ENCODE results near the gene RAB3A. TPM values are rescaled to one million over a fixed set of nuclear protein-coding genes. Genes with fewer than 3 reads are reported as not detected.

The RAB3A gene, protein sequence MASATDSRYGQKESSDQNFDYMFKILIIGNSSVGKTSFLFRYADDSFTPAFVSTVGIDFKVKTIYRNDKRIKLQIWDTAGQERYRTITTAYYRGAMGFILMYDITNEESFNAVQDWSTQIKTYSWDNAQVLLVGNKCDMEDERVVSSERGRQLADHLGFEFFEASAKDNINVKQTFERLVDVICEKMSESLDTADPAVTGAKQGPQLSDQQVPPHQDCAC
- polyA plus RNA-seq (2013, experiment 1 of 2) = 1.9 TPM
- 1.9 TPM for polyA plus RNA-seq (2013, experiment 2 of 2)

DNA sequence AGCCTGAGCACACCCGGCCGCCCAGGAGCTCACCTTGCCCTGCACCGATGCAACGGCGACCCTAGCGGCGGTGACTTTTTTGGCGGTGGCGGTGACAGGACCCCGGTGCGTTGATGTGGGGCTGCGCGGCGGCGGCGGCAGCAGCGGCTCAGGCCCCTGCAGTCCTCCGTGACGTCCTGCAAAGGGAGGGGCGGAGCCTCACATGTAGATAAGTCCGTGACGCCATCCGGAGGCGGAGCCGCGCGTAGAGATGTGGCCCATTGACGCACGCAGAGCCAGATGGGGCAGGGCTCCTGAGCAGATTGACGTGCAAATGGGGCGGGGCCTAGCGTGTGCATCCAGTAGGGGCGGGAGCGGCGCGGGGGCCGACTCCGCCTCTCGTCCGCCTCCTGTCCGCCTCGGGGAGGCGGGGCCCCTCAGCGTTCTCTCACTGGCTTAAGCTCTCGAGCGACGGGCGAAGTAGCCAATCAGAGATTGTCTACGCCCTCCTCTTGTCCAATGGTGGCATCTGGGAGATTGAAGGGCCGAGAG is at the start of gene RAB3A:
TSS of gene RAB3A (minus strand) at position 180 of the 531 bp plus-strand sequence. CDS start 1,302 bp downstream, outside the sequence.
- peaks cover 3% of the 10 kb centered on the region for H3K4me1 ChIP-seq (ENCODE audit: control insufficient read depth, low read depth, low read length)
- H3K27me3 ChIP-seq (ENCODE audit: insufficient read depth, low read length, poor library complexity) = no peaks in the 10 kb centered on the region
- H3K56ac ChIP-seq (ENCODE audit: low read length) = peak within 1 kb of the TSS; percentile 90
- H2BK5ac ChIP-seq (ENCODE audit: low read length) = peak within 1 kb of the TSS; percentile 25
- H3K23ac ChIP-seq (ENCODE audit: low read length) = no peak within 1 kb of the TSS
- H2BK120ac ChIP-seq (ENCODE audit: low read depth, low read length) = no peak within 1 kb of the TSS
- peak within 1 kb of the TSS; percentile 89 for H3K9ac ChIP-seq (ENCODE audit: low read length)
- H3K4me2 ChIP-seq (ENCODE audit: low read length) = peak within 1 kb of the TSS; percentile 81
- no peaks in the 10 kb centered on the region for H3K79me1 ChIP-seq (ENCODE audit: low read length)
- peak within 1 kb of the TSS; percentile 98 for H3K18ac ChIP-seq (ENCODE audit: low read length)
- H4K8ac ChIP-seq (ENCODE audit: low read depth, low read length) = peak within 1 kb of the TSS; percentile 97
- peak within 1 kb of the TSS; percentile 93 for H3K4ac ChIP-seq (ENCODE audit: low read depth, low read length)
- no peak within 1 kb of the TSS for H2AK5ac ChIP-seq (ENCODE audit: low read length)
- peak within 1 kb of the TSS; percentile 97 for H3K27ac ChIP-seq (ENCODE audit: low read depth, low read length)
- H4K5ac ChIP-seq (ENCODE audit: low read length) = no peak within 1 kb of the TSS
- H3K4me3 ChIP-seq (ENCODE audit: low read length) = peak within 1 kb of the TSS; percentile 47
- H2BK15ac ChIP-seq (replicated peaks; ENCODE audit: low read depth) = no peak within 1 kb of the TSS
- peak; percentile 100 for DNase-seq
- no peaks in the 10 kb centered on the region for H3K36me3 ChIP-seq (ENCODE audit: control insufficient read depth, insufficient read depth, low read length)
- no peaks in the 10 kb centered on the region for H3K79me2 ChIP-seq (ENCODE audit: control insufficient read depth, insufficient read depth, low read length)
- no CpG with 5 or more reads among the region's 50 CpGs for WGBS (ENCODE audit: extremely low coverage, insufficient coverage, low lambda C conversion rate)

DNA sequence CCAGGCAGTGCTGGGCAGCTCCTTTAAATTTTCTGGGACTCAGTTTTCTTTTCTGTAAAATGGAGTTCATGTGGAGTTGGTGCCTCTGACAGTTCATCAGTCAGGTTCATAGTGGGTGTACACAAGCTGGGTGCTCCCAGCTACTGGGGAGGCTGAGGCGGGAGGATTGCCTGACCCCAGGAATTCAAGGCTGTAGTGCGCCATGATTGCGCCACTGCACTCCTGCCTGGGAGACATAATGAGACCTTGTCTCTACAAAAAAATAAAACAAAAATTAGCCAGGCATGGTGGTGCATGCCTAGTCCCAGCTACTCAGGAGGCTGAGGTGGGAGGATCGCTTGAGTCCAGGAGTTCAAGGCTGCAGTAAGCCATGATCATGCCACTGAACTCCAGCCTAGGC is 49.3 kb upstream of the RAB3A start:
- H2AK5ac ChIP-seq (ENCODE audit: low read length) = no peak overlapping the region
- DNase-seq = no peak
- H3K4me1 ChIP-seq (ENCODE audit: control insufficient read depth, low read depth, low read length) = no peaks in the 10 kb centered on the region
- H3K79me1 ChIP-seq (ENCODE audit: low read length) = no peaks in the 10 kb centered on the region
- no peak overlapping the region for H3K4me2 ChIP-seq (ENCODE audit: low read length)
- no peak overlapping the region for H2BK15ac ChIP-seq (replicated peaks; ENCODE audit: low read depth)
- no peak overlapping the region for H2BK5ac ChIP-seq (ENCODE audit: low read length)
- no peaks in the 10 kb centered on the region for H3K36me3 ChIP-seq (ENCODE audit: control insufficient read depth, insufficient read depth, low read length)
- H3K4ac ChIP-seq (ENCODE audit: low read depth, low read length) = no peak overlapping the region
- H4K8ac ChIP-seq (ENCODE audit: low read depth, low read length) = no peak overlapping the region
- H3K18ac ChIP-seq (ENCODE audit: low read length) = no peak overlapping the region
- no peaks in the 10 kb centered on the region for H3K79me2 ChIP-seq (ENCODE audit: control insufficient read depth, insufficient read depth, low read length)
- no peak overlapping the region for H3K27ac ChIP-seq (ENCODE audit: low read depth, low read length)
- no CpG with 5 or more reads among the region's 4 CpGs for WGBS (ENCODE audit: extremely low coverage, insufficient coverage, low lambda C conversion rate)
- H3K23ac ChIP-seq (ENCODE audit: low read length) = no peak overlapping the region
- no peak overlapping the region for H4K5ac ChIP-seq (ENCODE audit: low read length)
- no peaks in the 10 kb centered on the region for H3K27me3 ChIP-seq (ENCODE audit: insufficient read depth, low read length, poor library complexity)
- no peak overlapping the region for H2BK120ac ChIP-seq (ENCODE audit: low read depth, low read length)
- H3K9ac ChIP-seq (ENCODE audit: low read length) = no peak overlapping the region
- H3K56ac ChIP-seq (ENCODE audit: low read length) = no peak overlapping the region
- H3K4me3 ChIP-seq (ENCODE audit: low read length) = no peak overlapping the region

DNA sequence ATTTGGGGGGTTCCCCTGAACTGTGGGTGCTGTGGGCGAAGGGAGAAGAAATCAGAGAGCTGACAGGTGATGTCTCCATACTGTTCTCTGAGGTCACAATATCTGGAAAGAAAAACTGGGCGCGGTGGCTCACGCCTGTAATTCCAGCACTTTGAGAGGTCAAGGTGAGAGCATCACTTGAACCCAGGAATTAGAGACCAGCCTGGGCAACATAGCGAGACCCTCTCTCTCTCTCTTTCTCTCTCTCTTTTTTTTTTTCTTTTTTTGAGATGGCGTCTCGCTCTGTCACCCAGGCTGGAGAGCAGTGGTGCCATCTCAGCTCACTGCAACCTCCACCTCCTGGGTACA is 48.5 kb upstream of the RAB3A start:
- no CpG with 5 or more reads among the region's 7 CpGs for WGBS (ENCODE audit: extremely low coverage, insufficient coverage, low lambda C conversion rate)

DNA sequence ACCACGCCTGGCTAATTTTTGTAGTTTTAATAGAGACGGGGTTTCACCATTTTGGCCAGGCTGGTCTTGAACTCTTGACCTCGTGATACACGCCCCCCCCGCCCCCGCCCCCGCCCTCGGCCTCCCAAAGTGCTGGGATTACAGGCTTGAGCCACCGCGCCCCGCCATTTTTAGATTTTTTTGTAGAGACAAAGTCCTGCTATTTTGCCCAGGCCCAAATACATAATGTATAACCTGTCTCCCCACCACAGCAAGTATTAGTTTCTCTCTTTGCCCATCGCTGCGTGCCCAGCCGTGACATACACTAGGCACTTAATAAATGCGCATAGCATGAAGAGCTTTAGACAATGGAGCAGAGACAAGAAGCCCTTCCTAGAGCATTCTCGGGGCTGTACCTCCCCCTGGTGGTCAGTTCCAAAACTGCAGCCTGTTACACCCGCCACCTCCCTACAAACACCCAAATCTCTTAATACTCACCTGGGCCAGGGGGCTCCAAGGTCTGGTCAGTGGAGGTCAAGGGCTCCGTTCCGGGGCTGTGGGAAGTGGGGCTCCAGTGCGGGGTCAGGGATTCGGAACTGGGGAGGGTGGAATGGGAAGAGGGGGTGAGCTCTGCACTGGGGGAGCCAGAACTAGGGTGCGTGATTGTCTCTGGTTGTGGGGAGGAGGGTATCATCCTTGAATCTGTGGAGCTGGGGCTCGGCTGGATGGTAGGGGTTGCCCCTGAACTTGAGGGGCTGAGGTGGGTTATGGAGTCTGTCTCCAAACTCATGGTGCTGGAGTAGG is 47.9 kb upstream of the RAB3A start:
- no peaks in the 10 kb centered on the region for H3K79me1 ChIP-seq (ENCODE audit: low read length)
- WGBS (ENCODE audit: extremely low coverage, insufficient coverage, low lambda C conversion rate) = no CpG with 5 or more reads among the region's 23 CpGs
- no peaks in the 10 kb centered on the region for H3K27me3 ChIP-seq (ENCODE audit: insufficient read depth, low read length, poor library complexity)
- no peak overlapping the region for H3K4ac ChIP-seq (ENCODE audit: low read depth, low read length)
- no peak overlapping the region for H4K8ac ChIP-seq (ENCODE audit: low read depth, low read length)
- peak; percentile 81 for DNase-seq
- H3K18ac ChIP-seq (ENCODE audit: low read length) = no peak overlapping the region
- no peak overlapping the region for H3K4me2 ChIP-seq (ENCODE audit: low read length)
- no peak overlapping the region for H2BK120ac ChIP-seq (ENCODE audit: low read depth, low read length)
- H4K5ac ChIP-seq (ENCODE audit: low read length) = no peak overlapping the region
- H3K36me3 ChIP-seq (ENCODE audit: control insufficient read depth, insufficient read depth, low read length) = no peaks in the 10 kb centered on the region
- no peak overlapping the region for H3K9ac ChIP-seq (ENCODE audit: low read length)
- H2BK5ac ChIP-seq (ENCODE audit: low read length) = no peak overlapping the region
- no peaks in the 10 kb centered on the region for H3K4me1 ChIP-seq (ENCODE audit: control insufficient read depth, low read depth, low read length)
- no peak overlapping the region for H3K4me3 ChIP-seq (ENCODE audit: low read length)
- H3K27ac ChIP-seq (ENCODE audit: low read depth, low read length) = no peak overlapping the region
- no peak overlapping the region for H3K56ac ChIP-seq (ENCODE audit: low read length)
- H3K23ac ChIP-seq (ENCODE audit: low read length) = no peak overlapping the region
- no peak overlapping the region for H2BK15ac ChIP-seq (replicated peaks; ENCODE audit: low read depth)
- H2AK5ac ChIP-seq (ENCODE audit: low read length) = no peak overlapping the region
- no peaks in the 10 kb centered on the region for H3K79me2 ChIP-seq (ENCODE audit: control insufficient read depth, insufficient read depth, low read length)

More for the DNA sequence above, 48.5 kb upstream of the RAB3A start:
- H3K4me1 ChIP-seq (ENCODE audit: control insufficient read depth, low read depth, low read length) = no peaks in the 10 kb centered on the region
- H2BK15ac ChIP-seq (replicated peaks; ENCODE audit: low read depth) = no peak overlapping the region
- H3K23ac ChIP-seq (ENCODE audit: low read length) = no peak overlapping the region
- H4K8ac ChIP-seq (ENCODE audit: low read depth, low read length) = no peak overlapping the region
- H3K18ac ChIP-seq (ENCODE audit: low read length) = no peak overlapping the region
- no peak overlapping the region for H2AK5ac ChIP-seq (ENCODE audit: low read length)
- H3K79me1 ChIP-seq (ENCODE audit: low read length) = no peaks in the 10 kb centered on the region
- H3K79me2 ChIP-seq (ENCODE audit: control insufficient read depth, insufficient read depth, low read length) = no peaks in the 10 kb centered on the region
- no peak overlapping the region for H2BK5ac ChIP-seq (ENCODE audit: low read length)
- H3K4ac ChIP-seq (ENCODE audit: low read depth, low read length) = no peak overlapping the region
- H3K56ac ChIP-seq (ENCODE audit: low read length) = no peak overlapping the region
- no peak overlapping the region for H3K4me3 ChIP-seq (ENCODE audit: low read length)
- no peak overlapping the region for H2BK120ac ChIP-seq (ENCODE audit: low read depth, low read length)
- H4K5ac ChIP-seq (ENCODE audit: low read length) = no peak overlapping the region
- H3K36me3 ChIP-seq (ENCODE audit: control insufficient read depth, insufficient read depth, low read length) = no peaks in the 10 kb centered on the region
- no peak for DNase-seq
- H3K27ac ChIP-seq (ENCODE audit: low read depth, low read length) = no peak overlapping the region
- H3K27me3 ChIP-seq (ENCODE audit: insufficient read depth, low read length, poor library complexity) = no peaks in the 10 kb centered on the region
- H3K9ac ChIP-seq (ENCODE audit: low read length) = no peak overlapping the region
- H3K4me2 ChIP-seq (ENCODE audit: low read length) = no peak overlapping the region

DNA sequence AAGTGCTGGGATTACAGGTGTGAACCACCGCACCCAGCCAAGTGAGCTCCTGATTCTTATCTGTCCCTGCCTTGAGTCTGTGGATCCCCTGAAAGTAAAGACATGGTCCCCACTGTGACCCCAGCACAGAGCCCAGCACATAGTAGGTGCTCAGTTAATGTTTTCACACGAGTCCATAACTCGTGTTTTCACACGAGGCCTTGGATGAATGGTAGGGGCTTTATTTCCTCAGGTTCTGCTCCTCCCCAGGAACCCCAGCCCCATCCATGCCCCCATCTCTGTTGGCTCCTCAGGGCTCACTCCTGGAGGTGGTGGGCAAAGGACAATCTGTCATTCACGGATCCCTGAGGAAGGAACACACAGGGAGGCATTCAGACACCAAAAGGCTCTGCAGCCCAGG is 46.0 kb upstream of the RAB3A start:
- no peak overlapping the region for H3K23ac ChIP-seq (ENCODE audit: low read length)

More for the DNA sequence above, 46.0 kb upstream of the RAB3A start:
- Histone ChIP-seq H3K4me2 (ENCODE audit: low read length) (no peak overlapping the region), H3K9ac (ENCODE audit: low read length) (no peak overlapping the region), H3K79me1 (ENCODE audit: low read length) (no peaks in the 10 kb centered on the region), H2AK5ac (ENCODE audit: low read length) (no peak overlapping the region), H4K8ac (ENCODE audit: low read depth, low read length) (no peak overlapping the region), H3K79me2 (ENCODE audit: control insufficient read depth, insufficient read depth, low read length) (no peaks in the 10 kb centered on the region), H3K18ac (ENCODE audit: low read length) (no peak overlapping the region), H3K27ac (ENCODE audit: low read depth, low read length) (no peak overlapping the region), H2BK5ac (ENCODE audit: low read length) (no peak overlapping the region), H3K27me3 (ENCODE audit: insufficient read depth, low read length, poor library complexity) (no peaks in the 10 kb centered on the region), H3K4me3 (ENCODE audit: low read length) (no peak overlapping the region), H3K36me3 (ENCODE audit: control insufficient read depth, insufficient read depth, low read length) (no peaks in the 10 kb centered on the region), H3K56ac (ENCODE audit: low read length) (no peak overlapping the region), H2BK15ac (replicated peaks; ENCODE audit: low read depth) (no peak overlapping the region), H3K4me1 (ENCODE audit: control insufficient read depth, low read depth, low read length) (no peaks in the 10 kb centered on the region), H2BK120ac (ENCODE audit: low read depth, low read length) (no peak overlapping the region), H3K4ac (ENCODE audit: low read depth, low read length) (no peak overlapping the region), H4K5ac (ENCODE audit: low read length) (no peak overlapping the region)
- WGBS (ENCODE audit: extremely low coverage, insufficient coverage, low lambda C conversion rate) = no CpG with 5 or more reads among the region's 5 CpGs
- no peak for DNase-seq
